Mucosa of descending colon (tissue), 3 donors: Measurements from ENCODE around the gene CFAP61. TPM values are rescaled to one million over a fixed set of nuclear protein-coding genes. Genes with fewer than 3 reads are reported as not detected.

Experiments used
- ATAC-seq: fragments of 200-7000 bp; cut with Tn5 transposase; one replicate; pipeline ENCODE4 v1.9.1; 2020; ENCODE audit warnings: mild to moderate bottlenecking, moderate library complexity
- DNase-seq, 3 donors: peaks; one replicate each; pipeline ENCODE4 v3.0.0-alpha.2; 2020
- H3K36me3 ChIP-seq: fragments of 200-600 bp; one replicate; pipeline ENCODE4 v1.8.0; 2021; ENCODE audit warnings: low read depth, mild to moderate bottlenecking
- H3K4me1 ChIP-seq: fragments of 200-600 bp; one replicate; pipeline ENCODE4 v1.8.0; 2021; ENCODE audit warnings: low read depth, mild to moderate bottlenecking
- H3K4me3 ChIP-seq: fragments of 200-600 bp; one replicate; pipeline ENCODE4 v1.8.0; 2021; ENCODE audit warnings: mild to moderate bottlenecking
- H3K9me3 ChIP-seq: fragments of 200-600 bp; one replicate; pipeline ENCODE4 v1.8.0; 2021; ENCODE audit warnings: mild to moderate bottlenecking
- intact Hi-C, 2 donors: fragments of 100-400 bp; cut with DNase I in 1 of 2; cut with micrococcal nuclease in 1 of 2; formaldehyde crosslinking; loops; one replicate each; pipeline versions ENCODE4 v1.11.0 to v1.11.1; 2022; cut with DNase I, micrococcal nuclease
- total RNA-seq, 3 donors: library from RNA; stranded (reverse); fragmentation: NEBNext Ultra II Directional in 2 of 3; extraction: Animal tissue kit (Norgen Biotek cat#: 25700) in 2 of 3; gene quantifications; one replicate each; pipeline versions ENCODE4 v1.2.1 to v1.2.4, GENCODE V29; 2021 to 2023
- TF ChIP-seq, protein P1 (sequence below): fragments of 200-600 bp; IDR thresholded peaks from one replicate; pipeline ENCODE4 v1.8.0; 2022; ENCODE audit warnings: antibody characterized with exemption, mild to moderate bottlenecking
- donor health status: DM: no; HTN: no; CAD: no; lungs with moderate emphysema.
- donor health status: DM: no; HTN: no; CAD: no.
- donor health status: DM: no; HTN: yes; CAD: no.

Gene CFAP61
- total RNA-seq, 3 donors from 2014 or later = 0.35 to 0.79 TPM; not detected in 1

DNA sequence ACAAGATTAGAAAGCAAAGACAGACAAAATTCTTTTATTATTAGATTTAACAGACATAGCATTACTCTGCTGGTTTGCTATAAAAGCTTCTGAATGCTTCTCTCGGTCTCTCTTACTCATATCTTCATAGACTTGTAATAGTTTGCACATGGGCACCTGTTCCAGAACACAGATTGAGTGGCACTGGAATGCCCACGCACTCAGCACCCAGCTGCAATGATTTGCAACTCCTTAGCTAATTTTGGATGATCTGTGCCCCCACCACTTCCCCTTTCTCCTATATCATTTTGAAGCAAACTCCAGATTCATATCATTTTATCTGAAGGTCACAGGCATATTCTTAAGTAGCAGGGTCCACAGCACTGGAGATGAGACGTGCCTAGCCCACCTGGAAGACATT is 148.8 kb downstream of the CFAP61 start:
- TF ChIP-seq, protein P1, sequence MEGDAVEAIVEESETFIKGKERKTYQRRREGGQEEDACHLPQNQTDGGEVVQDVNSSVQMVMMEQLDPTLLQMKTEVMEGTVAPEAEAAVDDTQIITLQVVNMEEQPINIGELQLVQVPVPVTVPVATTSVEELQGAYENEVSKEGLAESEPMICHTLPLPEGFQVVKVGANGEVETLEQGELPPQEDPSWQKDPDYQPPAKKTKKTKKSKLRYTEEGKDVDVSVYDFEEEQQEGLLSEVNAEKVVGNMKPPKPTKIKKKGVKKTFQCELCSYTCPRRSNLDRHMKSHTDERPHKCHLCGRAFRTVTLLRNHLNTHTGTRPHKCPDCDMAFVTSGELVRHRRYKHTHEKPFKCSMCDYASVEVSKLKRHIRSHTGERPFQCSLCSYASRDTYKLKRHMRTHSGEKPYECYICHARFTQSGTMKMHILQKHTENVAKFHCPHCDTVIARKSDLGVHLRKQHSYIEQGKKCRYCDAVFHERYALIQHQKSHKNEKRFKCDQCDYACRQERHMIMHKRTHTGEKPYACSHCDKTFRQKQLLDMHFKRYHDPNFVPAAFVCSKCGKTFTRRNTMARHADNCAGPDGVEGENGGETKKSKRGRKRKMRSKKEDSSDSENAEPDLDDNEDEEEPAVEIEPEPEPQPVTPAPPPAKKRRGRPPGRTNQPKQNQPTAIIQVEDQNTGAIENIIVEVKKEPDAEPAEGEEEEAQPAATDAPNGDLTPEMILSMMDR = no peak
- no peak for ATAC-seq
- Histone ChIP-seq H3K9me3 (no peaks in the 10 kb centered on the region), H3K4me3 (no peak overlapping the region), H3K4me1 (no peaks in the 10 kb centered on the region), H3K36me3 (no peaks in the 10 kb centered on the region)
- intact Hi-C loops = no loop called here
- no peak for DNase-seq

DNA sequence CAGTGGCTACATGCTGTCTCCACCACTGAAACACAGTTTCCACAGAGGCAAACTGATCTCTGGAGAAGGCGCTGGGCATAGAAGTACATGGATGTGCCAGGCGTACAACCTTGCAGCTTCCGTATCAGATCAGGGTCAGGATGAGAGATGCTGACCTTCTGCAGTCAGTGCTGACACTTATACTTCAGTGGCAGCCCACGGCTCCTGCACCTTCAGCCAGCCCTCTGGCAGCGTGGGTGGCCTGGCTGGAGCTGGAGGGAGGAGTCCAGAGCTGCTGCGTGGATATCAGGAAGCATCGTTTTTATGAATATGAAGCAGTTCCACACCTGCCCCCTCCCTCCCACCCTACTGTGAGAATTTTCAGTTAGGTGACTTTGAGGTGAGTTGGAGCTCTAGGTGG is 149.3 kb downstream of the CFAP61 start:
- DNase-seq (no peak), ATAC-seq (no peak)
- Histone ChIP-seq H3K9me3 (no peaks in the 10 kb centered on the region), H3K4me1 (no peaks in the 10 kb centered on the region), H3K4me3 (no peak overlapping the region), H3K36me3 (no peaks in the 10 kb centered on the region)
- intact Hi-C loops = no loop called here
- TF ChIP-seq, protein P1 = no peak

DNA sequence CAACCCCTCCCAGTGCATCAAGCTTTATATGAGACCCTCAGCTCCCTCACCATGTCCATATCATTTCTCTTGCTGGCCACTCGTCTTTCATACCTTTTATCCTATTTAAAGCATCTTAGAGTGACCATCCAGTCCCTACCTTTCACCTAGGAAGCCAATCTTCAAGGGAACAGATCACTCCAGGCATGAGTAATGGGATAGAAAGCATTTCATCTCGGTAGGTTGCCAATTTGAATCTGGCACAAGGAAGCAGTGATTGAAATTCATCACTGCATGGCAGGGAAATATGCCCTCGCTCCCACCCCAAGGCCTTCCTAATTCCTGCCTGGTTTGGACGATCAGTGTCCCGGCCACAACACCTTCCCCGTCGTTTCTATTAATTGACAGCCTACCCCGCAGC is 150.4 kb downstream of the CFAP61 start:
- TF ChIP-seq, protein P1 = no peak
- intact Hi-C loops = no loop called here
- Histone ChIP-seq H3K4me3 (no peak overlapping the region), H3K36me3 (no peaks in the 10 kb centered on the region), H3K4me1 (no peaks in the 10 kb centered on the region), H3K9me3 (no peaks in the 10 kb centered on the region)
- ATAC-seq (no peak), DNase-seq (no peak)

DNA sequence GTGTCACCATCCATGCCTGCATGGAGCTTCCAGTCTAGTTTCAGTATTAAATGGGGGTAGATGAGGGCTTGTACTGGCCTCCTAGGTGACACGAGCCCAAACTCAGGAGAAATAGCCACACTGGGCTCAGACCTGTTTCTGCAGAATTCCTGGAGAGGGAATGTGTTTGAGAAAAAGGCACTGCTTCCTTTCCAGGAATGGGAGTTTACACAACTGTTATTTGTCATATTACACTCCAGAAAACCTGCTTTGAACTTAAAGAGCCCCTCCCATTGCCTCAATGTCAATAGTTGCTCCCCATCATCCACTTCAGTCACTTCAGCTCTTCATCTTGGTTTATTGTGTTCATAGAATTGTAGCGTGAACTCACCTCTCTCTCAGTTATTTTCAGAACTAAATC is 151.5 kb downstream of the CFAP61 start:
- DNase-seq = no peak
- TF ChIP-seq, protein P1 = no peak
- intact Hi-C loops = no loop called here
- no peak for ATAC-seq
- Histone ChIP-seq H3K4me1 (no peaks in the 10 kb centered on the region), H3K9me3 (no peaks in the 10 kb centered on the region), H3K4me3 (no peak overlapping the region), H3K36me3 (no peaks in the 10 kb centered on the region)

DNA sequence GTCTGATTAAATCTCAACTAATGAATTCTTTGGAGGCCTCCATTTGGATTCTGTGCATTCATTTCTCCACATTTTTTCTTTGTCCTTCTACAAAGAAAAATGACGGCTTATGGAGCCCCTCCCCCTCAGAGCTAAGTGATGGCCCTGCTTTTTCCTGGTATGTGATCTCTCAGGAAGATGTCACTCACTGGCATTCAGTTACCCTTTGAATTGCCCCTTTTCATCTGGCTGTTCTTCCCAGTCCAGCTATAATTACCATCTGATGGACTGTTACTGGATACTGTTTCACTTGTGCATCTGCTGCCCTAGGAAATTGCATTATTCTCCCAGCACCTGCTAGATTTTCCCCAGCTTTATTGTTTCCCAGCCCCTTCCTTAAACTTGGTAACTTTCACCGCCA is 151.9 kb downstream of the CFAP61 start:
- TF ChIP-seq, protein P1 = no peak
- Histone ChIP-seq H3K4me3 (no peak overlapping the region), H3K36me3 (no peaks in the 10 kb centered on the region), H3K4me1 (no peaks in the 10 kb centered on the region), H3K9me3 (no peaks in the 10 kb centered on the region)
- intact Hi-C loops = no loop called here
- ATAC-seq (no peak), DNase-seq (no peak)
